NCI-H2081 treated with DMSO at 0.1 percent for 48 hours (cell line): ENCODE data around the gene ATF2.
"Not testable (repeated sequence)": the region's sequence is repeated elsewhere in the genome, so short reads cannot be mapped to it uniquely, and the experiment has no call there.

ENCODE experiments used
- DNase-seq: peaks from one replicate; lab custom pipeline; 2025; lab: John Stamatoyannopoulos, UW

Gene ATF2

DNA sequence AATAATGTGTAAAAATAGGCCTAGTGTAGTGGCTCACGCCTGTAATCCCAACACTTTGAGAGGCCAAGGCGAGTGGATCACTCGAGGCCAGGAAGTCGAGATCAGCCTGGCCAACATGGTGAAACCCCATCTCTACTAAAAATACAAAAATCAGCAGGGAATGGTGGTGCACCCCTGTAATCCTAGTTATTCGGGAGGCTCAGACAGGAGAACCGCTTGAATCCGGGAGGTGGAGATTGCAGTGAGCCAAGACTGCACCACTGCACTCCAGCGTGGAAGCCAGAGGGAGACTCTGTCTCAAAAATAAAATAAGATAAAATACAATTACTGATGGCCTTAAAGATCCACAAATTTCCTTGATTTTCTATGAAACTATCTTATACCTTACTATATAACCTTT lies 3.8 kb downstream of the ATF2 start:
- no peak for DNase-seq

GRCh38 chr2:175158894-175159293 lies 9.1 kb downstream of the ATF2 start:
- no peak for DNase-seq

DNA sequence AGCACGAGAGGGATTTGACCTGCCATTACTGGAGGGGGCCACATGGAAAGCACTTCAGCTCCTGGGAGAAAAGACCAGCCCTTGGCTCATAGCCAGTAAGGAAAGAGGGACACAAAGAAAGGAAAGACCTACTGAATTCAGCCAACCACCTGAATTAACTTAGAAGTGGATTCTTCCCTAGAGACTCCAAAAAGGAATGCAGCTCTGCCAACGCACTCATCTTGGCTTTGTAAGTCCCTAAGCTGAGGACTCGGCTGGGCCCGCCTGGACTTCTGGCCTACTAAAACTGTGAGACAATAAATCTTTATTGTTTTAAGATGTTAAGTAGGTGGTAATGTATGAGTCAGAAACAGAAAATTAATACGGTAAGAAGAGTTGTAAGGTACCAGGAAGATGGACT lies 11.5 kb downstream of the ATF2 start:
- DNase-seq: no peak

GRCh38 chr2:175154661-175155082 lies 13.3 kb downstream of the ATF2 start:
- no peak for DNase-seq

GRCh38 chr2:175152242-175152641 lies 15.8 kb downstream of the ATF2 start:
- no peak for DNase-seq

GRCh38 chr2:175151791-175152190 lies 16.2 kb downstream of the ATF2 start:
- DNase-seq: no peak

DNA sequence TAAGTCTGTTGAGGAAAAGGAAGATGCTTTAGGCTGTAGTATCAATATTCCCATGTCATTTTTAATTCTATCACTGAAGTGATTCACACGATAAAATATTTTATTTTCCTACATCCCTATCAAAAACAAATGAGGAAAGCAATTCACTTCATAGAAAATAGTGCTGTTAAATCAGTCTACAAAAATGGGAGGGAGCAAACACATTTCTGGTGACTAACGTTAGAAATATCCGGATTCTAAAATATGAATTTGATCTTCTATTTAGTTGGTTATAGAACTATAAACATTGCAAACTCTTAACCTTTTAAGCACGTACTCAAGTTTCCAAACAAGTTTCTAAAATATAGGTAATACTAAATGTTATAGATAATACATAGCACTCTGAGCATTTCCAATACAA lies 20.8 kb downstream of the ATF2 start:
- DNase-seq: no peak

DNA sequence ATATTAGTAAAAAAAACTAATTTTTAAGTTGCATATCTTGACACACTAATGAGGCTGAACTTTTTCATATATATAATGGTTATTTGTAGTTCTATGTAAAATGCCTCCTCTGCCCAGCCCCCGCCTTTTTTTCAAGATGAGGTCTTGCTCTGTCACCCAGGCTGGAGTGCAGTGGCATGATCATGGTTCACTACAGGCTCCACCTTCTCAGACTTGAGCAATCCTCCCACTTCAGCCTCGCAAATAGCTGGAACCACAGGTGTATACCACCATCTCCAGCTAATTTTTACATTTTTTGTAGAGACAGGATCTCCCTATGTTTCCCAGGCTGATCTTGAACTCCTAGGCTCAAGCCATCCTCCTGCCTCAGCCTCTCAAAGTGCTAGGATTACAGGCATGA lies 24.3 kb downstream of the ATF2 start:
- no peak for DNase-seq

GRCh38 chr2:175143191-175143590 lies 24.8 kb downstream of the ATF2 start:
- no peak for DNase-seq

- DNase-seq: no peak
Measured at GRCh38 chr2:175140332-175140731, 27.7 kb downstream of the ATF2 start.

GRCh38 chr2:175137793-175138192 lies 30.2 kb downstream of the ATF2 start:
- no peak for DNase-seq

DNA sequence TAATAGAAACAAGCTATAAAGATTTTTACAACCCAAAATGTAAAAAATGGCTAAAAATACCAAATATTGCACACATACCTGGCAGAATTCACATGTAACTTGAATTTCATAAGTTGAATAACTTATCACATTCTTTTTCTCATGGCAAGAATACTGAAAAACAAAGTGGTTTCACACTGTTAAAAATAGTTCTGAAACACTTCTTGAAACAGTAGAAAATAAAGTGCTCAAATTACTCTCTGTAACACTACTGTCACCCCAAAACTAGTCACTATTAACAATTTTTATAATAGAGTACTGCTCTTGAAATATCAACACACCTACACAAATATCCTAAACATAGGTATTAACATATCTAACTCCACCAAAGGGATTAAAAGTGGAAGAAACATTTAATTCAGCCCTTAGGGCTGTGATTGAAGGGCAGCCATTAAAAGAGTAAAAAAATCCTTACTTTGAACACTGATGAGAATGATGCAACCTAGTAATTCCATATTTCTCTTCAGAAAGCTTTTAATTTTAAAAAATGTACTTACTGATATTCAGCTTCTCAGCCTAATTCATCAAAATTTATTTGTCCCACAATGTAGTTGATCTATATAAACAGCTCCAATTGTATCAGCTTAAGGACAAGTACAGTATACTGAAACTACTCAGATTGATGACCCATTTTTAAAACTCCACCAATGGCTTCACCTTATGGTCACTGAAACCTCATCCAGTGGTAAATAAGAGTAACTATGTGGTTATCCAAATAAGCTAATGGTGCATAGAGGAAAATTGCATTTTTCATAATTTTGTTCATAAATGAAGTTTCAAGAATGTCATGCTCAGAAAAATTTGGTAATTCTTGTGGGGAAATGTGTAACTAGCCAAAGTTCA lies 31.4 kb downstream of the ATF2 start:
- no peak for DNase-seq

- no peak for DNase-seq
Measured at GRCh38 chr2:175135862-175136261, 32.1 kb downstream of the ATF2 start.

DNA sequence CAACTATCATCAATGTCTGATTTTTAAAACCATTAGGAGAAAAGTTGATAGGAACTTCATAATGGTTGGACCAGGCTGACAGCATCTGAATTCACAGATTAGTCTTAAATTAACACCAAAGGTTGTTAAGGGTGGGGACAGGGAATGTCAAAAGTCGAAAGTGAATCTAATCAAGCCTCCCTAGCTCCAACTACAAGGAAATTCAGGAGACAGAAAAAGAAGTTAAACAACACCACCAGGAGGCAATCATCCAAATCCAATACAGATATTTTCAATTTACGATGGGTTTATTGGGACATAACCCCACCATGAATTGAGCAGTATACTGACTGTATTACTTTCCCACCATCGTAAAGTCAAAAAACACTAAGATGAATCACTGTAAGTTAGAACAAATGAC lies 32.8 kb downstream of the ATF2 start:
- DNase-seq: no peak

GRCh38 chr2:175131252-175131651 lies 36.8 kb downstream of the ATF2 start:
- DNase-seq: no peak

GRCh38 chr2:175126661-175127060 lies 41.3 kb downstream of the ATF2 start:
- DNase-seq: no peak

GRCh38 chr2:175123254-175123653 lies 44.7 kb downstream of the ATF2 start:
- DNase-seq: no peak

- DNase-seq: no peak
Measured at GRCh38 chr2:175111200-175111657, 56.8 kb downstream of the ATF2 start.

GRCh38 chr2:175108091-175108490 lies 59.9 kb downstream of the ATF2 start:
- not testable (repeated sequence) for DNase-seq

DNA sequence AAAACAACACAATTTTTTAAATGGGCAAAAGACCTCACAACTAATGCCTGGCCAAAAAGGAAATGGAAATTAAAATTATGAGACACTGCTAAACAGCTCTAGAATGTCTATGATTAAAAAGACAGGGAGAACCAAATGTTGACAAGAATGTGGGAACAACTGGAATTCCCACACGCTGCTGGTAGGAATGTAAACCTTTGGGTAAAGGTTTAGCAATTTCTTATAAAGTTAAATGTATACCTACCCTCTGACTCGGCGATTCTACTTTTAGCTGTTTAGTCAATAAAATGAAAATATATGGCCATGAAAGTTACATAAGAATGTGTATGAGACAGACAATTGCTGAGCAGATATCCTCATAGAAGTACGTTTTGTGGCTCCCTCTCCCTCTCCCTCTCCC lies 60.9 kb downstream of the ATF2 start:
- DNase-seq: no peak

DNA sequence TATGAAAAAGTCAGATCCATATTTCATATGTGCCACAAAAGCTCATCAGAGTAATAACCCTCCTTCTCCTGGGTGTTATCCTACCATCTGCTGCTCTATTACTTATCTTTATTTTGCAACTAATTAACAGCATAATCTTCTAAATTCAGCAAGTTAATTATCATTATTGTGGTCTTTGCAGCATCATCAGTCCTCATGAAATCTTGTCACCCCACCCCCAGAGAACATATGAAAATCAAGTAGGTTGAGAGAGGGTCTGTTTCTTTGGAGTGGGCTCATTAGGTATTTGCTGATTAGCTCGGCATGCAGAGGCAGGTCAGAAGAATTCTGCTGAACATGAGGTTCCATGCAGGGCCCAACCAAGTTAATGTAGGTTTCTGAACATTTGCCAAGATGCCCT lies 64.8 kb downstream of the ATF2 start:
- DNase-seq: no peak

DNA sequence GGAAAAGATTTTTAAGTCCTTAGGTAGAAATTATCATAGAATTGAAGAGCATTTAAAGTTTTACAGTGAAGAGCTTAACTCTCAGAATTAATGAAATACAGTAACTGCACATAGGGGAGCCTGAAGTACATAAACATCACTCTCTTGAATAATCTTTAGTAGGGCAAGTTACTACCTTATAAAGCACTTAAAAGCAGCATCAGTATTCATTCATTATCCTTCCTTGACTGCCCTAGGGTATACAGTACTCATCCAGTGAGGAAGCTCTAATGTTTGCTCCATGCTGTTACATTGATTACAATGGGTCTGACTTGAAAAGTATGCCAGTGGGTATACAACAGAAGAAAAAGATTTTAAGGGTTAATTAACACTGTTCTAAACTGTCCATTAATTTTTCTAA lies 66.5 kb downstream of the ATF2 start:
- DNase-seq: no peak

- no peak for DNase-seq
Measured at GRCh38 chr2:175097297-175097696, 70.7 kb downstream of the ATF2 start.

DNA sequence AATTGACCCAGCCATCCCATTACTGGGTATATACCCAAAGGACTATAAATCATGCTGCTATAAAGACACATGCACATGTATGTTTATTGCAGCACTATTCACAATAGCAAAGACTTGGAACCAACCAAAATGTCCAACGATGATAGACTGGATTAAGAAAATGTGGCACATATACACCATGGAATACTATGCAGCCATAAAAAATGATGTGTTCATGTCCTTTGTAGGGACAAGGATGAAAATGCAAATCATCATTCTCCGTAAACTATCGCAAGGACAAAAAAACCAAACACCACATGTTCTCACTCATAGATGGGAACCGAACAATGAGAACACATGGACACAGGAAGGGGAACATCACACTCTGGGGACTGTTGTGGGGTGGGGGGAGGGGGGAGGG lies 83.9 kb downstream of the ATF2 start:
- not testable (repeated sequence) for DNase-seq
